HG03575 (cell line): ENCODE results near the gene CYP46A1.

ENCODE experiments used
- ATAC-seq: cut with Tn5 transposase; IDR thresholded peaks from one replicate; pipeline ENCODE4 v1.9.1; 2021; ENCODE audit not compliant: unreplicated experiment, insufficient number of reproducible peaks, low FRiP score; ENCODE audit errors: extremely low read depth

The CYP46A1 gene

GRCh38 chr14:99671235-99672224 is 12.6 kb upstream of the CYP46A1 start:
- ATAC-seq, result no peak

GRCh38 chr14:99672506-99673304 is 11.4 kb upstream of the CYP46A1 start:
- ATAC-seq, result no peak

GRCh38 chr14:99673305-99674063 is 10.6 kb upstream of the CYP46A1 start:
- no peak for ATAC-seq

DNA sequence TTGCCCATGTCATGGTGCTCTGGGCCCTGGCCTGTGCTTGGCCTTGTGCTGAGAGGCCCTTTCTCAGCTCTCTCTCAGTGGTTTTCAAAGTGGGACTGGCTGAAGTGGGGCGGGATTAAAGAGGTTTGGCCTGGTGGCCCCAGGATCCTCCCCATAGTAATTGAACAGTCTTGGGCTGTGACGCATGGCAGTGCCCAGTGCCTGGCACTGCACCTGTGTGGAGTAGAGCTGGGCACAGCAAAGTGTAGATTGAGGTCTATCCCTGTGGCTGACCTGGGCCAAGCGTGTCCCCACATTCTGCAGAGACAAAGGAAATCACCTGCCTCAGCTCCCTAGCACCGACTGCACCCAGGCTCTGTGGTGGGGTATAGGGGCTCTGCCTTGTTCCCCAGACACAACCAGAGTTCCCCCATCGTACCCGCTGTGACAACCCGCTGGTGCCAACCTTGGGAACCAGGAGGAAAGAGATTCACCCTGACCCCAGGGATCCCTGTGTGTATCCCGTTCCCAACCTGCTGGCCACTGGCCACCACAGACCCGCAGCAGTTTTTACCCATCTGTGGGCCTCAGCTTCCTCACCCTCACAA is 9.9 kb upstream of the CYP46A1 start:
- no peak for ATAC-seq

DNA sequence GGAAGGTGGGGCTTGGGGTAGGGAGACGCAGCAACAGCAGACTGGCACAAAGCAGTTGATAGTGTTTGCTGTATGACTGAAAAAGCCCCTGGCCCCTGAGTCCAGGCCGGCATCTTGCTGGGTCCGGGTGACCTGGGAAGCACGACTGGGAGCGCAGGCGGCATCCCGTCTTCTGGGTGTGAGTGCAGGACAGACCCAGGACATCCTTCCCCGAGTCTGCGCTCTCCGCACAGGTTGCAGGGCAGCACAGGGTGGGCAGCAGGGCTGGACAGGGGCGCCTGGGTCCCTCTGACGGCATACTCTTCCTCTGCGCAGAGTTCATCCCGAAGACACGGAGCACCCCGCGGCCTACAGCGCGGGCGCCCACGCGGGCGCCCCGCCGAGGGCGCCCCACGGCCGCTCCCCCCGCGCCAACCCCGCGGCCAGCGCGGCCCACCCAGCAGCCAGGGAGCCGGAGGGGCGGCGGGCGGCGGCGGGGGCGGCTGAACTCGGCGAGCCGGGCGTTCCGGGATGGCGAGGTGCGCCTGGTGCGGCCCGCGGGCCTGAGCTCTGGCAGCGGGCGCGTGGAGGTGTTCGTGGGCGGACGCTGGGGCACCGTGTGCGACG is 9.2 kb upstream of the CYP46A1 start:
- ATAC-seq, result no peak

- no peak for ATAC-seq
Observed at GRCh38 chr14:99675382-99675835, 8.7 kb upstream of the CYP46A1 start.

GRCh38 chr14:99675951-99676350 is 8.1 kb upstream of the CYP46A1 start:
- no peak for ATAC-seq

- no peak for ATAC-seq
Observed at GRCh38 chr14:99676657-99677056, 7.4 kb upstream of the CYP46A1 start.

DNA sequence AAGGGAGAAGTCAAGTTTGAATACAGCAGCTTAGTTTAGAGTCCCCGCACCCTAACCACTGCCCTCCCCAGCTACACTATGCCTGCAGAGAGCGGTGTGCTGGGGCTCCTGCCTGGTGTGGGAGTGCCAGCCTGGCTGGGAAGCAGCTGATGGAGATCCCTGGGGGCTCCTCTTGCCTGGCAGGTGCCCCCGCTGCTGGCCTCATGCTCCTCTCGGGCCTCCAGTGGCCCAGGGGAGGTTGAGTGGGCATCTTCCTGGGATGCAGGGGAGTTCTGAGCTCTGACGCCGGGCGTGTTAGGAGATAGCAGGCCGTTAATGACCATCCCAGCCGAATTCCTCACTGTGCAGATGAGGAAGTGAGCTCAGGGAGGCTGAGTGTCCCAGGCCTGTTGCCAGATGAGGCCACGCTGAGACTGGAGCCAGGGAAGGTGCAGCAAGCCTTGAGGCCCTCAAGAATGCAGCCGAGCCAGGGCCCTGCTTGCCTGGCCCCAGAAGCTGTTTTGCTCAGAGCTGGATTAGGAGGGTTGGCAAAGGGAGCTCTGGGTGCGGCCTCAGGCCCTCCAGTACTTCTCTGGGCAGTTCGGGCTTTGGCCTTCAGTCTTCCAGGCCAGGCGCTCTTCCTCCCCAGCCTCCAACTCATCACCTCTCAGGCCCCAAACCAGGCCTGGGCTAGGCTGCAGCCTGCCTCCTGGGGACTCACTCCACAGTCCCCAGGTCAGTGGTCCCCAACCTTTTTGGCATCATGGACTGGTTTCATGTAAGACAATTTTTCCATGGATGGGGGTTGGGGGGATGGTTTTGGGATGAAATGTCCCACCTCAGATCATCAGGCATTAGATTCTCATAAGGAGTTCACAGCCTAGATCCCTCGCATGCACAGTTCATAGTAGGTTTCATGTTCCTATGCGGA is 6.6 kb upstream of the CYP46A1 start:
- ATAC-seq, result no peak

GRCh38 chr14:99678198-99678597 is 5.9 kb upstream of the CYP46A1 start:
- ATAC-seq, result no peak

DNA sequence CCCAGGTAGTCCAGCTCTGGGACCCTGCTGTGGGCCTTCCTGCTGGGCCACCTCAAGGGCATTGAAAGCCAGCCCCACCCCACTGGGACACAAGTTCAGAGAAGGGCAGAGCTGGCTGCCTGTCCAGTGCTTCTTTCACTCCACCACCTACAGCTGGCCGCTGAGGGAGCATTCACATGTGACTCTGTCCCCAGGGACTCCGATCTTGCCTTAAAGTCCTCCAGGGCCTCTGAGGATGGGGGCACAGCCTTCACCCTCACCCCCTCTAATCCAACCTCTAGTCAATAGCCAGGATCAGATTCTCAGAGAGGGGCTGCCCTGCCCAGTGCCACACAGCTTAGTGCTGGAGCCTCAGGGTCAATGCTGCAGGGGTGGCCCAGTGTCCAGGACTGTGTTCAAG is 5.0 kb upstream of the CYP46A1 start:
- ATAC-seq, result no peak

DNA sequence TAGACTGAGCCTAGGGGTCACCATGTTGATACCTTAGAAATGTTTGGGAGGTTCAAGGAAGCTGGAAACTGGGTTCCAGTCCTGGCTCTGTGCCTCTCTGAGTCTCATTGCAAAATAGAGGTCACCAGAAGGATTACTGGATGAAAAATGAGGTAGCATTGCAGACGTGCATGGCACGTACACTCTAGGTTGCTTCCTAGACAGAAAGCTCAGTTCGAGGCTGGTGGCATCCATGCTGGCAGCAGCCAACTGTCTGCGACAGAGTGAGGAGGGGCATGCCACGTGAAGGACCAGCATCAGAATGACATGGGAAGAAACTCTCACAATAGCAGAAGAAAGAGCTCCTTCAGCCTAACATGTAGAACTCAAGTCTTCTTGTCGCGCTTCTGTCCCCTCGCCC is 4.6 kb upstream of the CYP46A1 start:
- ATAC-seq, result no peak

GRCh38 chr14:99679996-99680395 is 4.1 kb upstream of the CYP46A1 start:
- no peak for ATAC-seq

DNA sequence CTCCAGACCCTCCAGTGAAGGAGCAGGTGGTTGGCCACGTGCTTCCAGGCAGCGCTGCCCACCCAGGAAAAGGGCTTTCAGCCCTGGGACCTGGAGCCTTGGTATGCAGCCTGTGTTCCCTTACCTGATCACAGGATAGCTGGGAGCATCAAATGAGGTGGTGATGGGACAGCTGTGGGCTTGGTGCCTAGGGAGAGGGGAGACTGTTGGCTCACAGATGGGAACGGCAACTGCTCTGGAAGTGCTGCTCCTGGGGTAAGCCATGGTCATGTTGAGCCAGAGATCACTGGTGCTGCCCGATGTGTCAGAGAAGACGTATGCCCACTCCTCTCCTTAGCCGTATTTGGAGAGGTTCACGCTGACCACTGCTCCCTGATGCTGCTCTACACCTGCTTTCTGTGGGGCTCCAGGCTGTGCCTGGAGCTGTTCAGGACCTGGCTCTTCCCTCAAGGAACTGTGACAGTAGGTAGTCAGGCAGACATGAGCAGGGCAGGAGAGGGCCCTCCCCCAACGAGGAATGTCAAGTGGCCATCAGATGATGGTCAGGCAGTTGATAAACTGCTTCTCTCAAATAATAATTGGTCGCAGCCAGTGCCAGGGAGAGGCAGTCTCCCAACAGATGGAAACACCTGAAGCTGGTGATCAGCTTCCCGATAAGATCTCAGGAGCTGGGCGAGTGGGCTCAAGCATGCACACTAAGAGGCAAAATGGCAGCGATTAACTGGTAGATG is 2.8 kb upstream of the CYP46A1 start:
- ATAC-seq, result no peak

GRCh38 chr14:99681832-99682148 is 2.3 kb upstream of the CYP46A1 start:
- no peak for ATAC-seq

DNA sequence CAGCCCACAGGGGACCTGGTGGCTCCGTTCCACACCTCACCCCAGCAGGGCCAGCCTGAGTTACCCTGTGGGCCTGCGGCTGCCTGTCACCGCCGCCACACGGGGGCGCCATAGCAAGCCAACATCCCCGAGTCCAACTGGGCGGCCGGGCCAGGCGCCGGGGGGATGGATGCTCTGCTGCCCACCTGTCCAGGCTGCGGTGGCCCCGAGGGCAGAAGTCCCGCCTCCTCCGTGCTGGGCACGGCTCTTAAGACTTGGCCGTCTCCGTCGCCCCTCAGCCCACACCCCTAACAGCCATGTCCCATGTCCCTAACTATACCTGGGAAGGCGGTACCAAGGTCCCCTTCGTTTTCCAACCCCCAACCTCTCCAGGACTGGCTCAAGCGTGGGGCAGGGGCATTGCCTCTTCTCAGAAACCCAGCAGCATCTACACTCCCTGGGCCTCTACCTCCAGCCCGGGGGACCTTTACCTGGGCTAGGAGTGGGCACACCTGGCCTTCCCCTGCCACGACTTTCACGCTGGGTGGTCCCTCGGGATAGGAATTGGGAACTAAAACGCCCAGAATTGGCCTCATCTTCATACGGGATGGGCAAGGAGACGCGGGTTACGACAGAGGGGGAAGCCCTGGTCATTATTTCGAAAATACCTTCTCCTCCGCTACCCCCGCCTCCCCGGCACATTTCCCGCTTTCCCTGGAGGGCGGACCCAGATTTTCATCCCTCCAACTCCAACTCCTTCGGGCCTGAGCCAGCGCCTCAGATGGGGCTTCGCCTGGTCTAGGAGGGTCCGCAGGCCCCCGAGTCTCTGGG is 1.1 kb upstream of the CYP46A1 start:
- no peak for ATAC-seq
